NCI-H187 (cell line): ENCODE results near the gene DUSP10.

Experiments
- DNase-seq, 2 experiments: peaks; one replicate each; lab custom pipeline; 2025; lab: John Stamatoyannopoulos, UW

Gene DUSP10

GRCh38 chr1:221712776-221713431, 29.0 kb downstream of the DUSP10 start:
- DNase-seq = no peak

- no peak for DNase-seq
Measured at GRCh38 chr1:221712198-221712684, 29.6 kb downstream of the DUSP10 start.

GRCh38 chr1:221711656-221712055, 30.2 kb downstream of the DUSP10 start:
- no peak for DNase-seq

- DNase-seq = no peak
Measured at GRCh38 chr1:221711063-221711577, 30.8 kb downstream of the DUSP10 start.

GRCh38 chr1:221709854-221710253, 32.0 kb downstream of the DUSP10 start:
- no peak for DNase-seq

GRCh38 chr1:221708987-221709386, 32.9 kb downstream of the DUSP10 start:
- no peak for DNase-seq

GRCh38 chr1:221708076-221708571, 33.8 kb downstream of the DUSP10 start:
- no peak for DNase-seq

- DNase-seq = no peak
Measured at GRCh38 chr1:221706876-221707582, 34.9 kb downstream of the DUSP10 start.

- no peak for DNase-seq
Measured at GRCh38 chr1:221706191-221706590, 35.7 kb downstream of the DUSP10 start.

GRCh38 chr1:221704306-221704705, 37.6 kb downstream of the DUSP10 start:
- no peak for DNase-seq

- no peak for DNase-seq
Measured at GRCh38 chr1:221701570-221702186, 40.2 kb downstream of the DUSP10 start.

GRCh38 chr1:221700948-221701347, 40.9 kb downstream of the DUSP10 start:
- DNase-seq = no peak

- DNase-seq = no peak
Measured at GRCh38 chr1:221700536-221700935, 41.4 kb downstream of the DUSP10 start.

- no peak for DNase-seq
Measured at GRCh38 chr1:221699978-221700519, 41.8 kb downstream of the DUSP10 start.

GRCh38 chr1:221699577-221699976, 42.3 kb downstream of the DUSP10 start:
- no peak for DNase-seq

- DNase-seq = no peak
Measured at GRCh38 chr1:221698579-221699349, 43.1 kb downstream of the DUSP10 start.

GRCh38 chr1:221697923-221698425, 43.9 kb downstream of the DUSP10 start:
- no peak for DNase-seq

- DNase-seq = no peak
Measured at GRCh38 chr1:221696718-221697461, 45.0 kb downstream of the DUSP10 start.

GRCh38 chr1:221696027-221696426, 45.9 kb downstream of the DUSP10 start:
- no peak for DNase-seq

GRCh38 chr1:221695301-221695700, 46.6 kb downstream of the DUSP10 start:
- no peak for DNase-seq

GRCh38 chr1:221694109-221694508, 47.8 kb downstream of the DUSP10 start:
- DNase-seq = no peak
